Activated CD4-positive, alpha-beta memory T cell treated with anti-CD3 and anti-CD28 coated beads for 36 hours (primary cell): ENCODE data around the gene IMMP2L. TPM values are rescaled to one million over a fixed set of nuclear protein-coding genes. Genes with fewer than 3 reads are reported as not detected.
A peak's percentile ranks its signal among the peaks of the same experiment; 100 is the strongest.

Experiments used
- CTCF ChIA-PET: fragments of 350-600 bp; sonication (Branson Sonifier 250); formaldehyde crosslinking; loops from one replicate; lab custom pipeline; 2021; ENCODE audit warnings: antibody characterized with exemption, inconsistent platforms; lab: Charles Lee
- POLR2A ChIA-PET: fragments of 350-600 bp; sonication (Branson Sonifier 250); formaldehyde crosslinking; loops from one replicate; lab custom pipeline; 2021; ENCODE audit warnings: antibody characterized with exemption; lab: Charles Lee
- DNase-seq: peaks from one replicate; pipeline ENCODE4 v3.0.0-alpha.2; 2020
- H3K27ac Mint-ChIP-seq: one replicate; pipeline ENCODE4 v1.8.0; 2021; ENCODE audit warnings: mixed read lengths
- H3K27me3 Mint-ChIP-seq: one replicate; pipeline ENCODE4 v1.8.0; 2021; ENCODE audit warnings: mixed read lengths
- H3K36me3 Mint-ChIP-seq: one replicate; pipeline ENCODE4 v1.8.0; 2021; ENCODE audit warnings: mixed read lengths
- H3K4me1 Mint-ChIP-seq: one replicate; pipeline ENCODE4 v1.8.0; 2021; ENCODE audit warnings: low read depth, mixed read lengths
- H3K4me3 Mint-ChIP-seq: one replicate; pipeline ENCODE4 v1.8.0; 2021; ENCODE audit warnings: mild to moderate bottlenecking, mixed read lengths
- H3K9me3 Mint-ChIP-seq: one replicate; pipeline ENCODE4 v1.8.0; 2021; ENCODE audit warnings: mixed read lengths
- intact Hi-C: fragments of 100-400 bp; cut with micrococcal nuclease; formaldehyde crosslinking; loops from one replicate; pipeline ENCODE4 v1.15.1; 2023
- total RNA-seq, 2 experiments: library from RNA; stranded (reverse); gene quantifications; one replicate each; pipeline ENCODE4 v1.2.3, GENCODE V29; 2021

The IMMP2L gene
- total RNA-seq, 2 experiments from 2014 or later: 14.4 to 20.5 TPM

DNA sequence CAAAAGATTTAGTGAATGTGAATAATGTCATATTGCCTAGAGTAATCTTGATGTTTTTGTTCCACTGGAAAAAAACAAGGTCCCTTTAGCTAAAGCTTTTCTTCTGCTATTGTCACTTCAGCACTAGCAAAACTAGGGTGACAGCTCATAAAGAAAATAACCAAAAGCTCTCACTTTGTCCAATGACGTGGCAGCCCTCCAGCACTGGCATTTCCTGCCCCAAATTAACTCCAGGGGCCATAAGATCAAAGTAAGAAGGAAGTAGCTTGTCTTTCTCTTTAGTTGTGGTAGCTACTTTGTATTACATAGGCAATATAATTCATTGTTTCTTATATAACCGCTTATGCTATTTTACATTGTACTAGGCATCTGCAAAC is 424.1 kb downstream of the IMMP2L start:
- DNase-seq: peak; percentile 82
- Mint-ChIP-seq H3K4me1 (peaks cover 29% of the 10 kb centered on the region), H3K9me3 (no peaks in the 10 kb centered on the region), H3K27ac (peak overlapping the region; percentile 92), H3K27me3 (no peaks in the 10 kb centered on the region), H3K36me3 (no peaks in the 10 kb centered on the region), H3K4me3 (peak overlapping the region; percentile 43)
- ChIA-PET POLR2A (interaction anchor here (0.9 to 1.8 kb wide), 8 partner anchors 12 to 424 kb away, joined by 3 to 8 read pairs (median 3); partner anchors contain the start of gene IMMP2L), CTCF (interaction anchor here (0.9 to 1.2 kb wide), 3 partner anchors 11 to 45 kb away, joined by 3 to 5 read pairs (median 4); no protein-coding TSS in a partner anchor)
- intact Hi-C loops: loop anchor here (1.0 to 5.0 kb wide), 7 partner anchors 25 to 126 kb away; no protein-coding TSS in a partner anchor

DNA sequence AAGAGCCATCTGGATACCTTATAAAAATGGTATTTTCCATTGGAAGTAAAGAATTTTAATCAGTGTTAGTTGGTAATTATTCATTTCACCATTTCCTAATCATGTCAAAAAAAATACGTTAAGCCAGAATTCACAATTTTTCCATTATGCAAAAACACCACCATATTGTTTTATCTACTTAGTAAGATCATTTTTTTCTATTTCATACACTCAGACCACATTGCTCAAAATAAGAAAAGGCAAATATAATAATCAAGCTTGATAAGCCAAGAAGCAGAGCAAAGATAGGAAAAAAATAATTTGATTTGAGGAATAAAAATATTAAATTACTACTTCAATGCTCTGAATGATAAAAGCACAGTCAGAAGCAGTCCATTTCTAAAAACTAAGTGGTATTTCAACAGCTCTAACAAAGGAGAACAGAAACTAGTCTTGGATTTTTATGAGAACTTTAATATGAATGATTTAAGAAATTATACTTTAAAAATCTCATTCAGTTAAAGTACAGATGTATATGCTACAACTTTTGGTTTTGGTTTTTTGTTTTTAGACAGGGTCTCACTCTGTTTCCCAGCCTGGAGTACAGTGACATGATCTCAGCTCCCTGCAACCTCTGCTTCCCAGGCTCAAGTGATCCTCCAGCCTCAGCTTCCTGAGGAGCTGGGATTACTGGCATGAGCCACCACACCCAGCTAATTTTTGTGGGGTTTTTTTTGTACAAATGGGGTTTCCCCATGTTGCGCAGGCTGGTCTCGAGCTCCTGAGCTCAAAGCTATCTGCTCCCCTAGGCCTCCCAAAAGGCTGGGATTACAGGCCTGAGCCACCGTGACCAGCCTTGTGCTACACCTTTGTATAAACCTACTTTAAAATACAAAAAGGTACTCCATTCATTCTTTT is 424.7 kb downstream of the IMMP2L start:
- Mint-ChIP-seq H3K4me3 (peak overlapping the region; percentile 43), H3K27ac (peak overlapping the region; percentile 92), H3K9me3 (no peaks in the 10 kb centered on the region), H3K27me3 (no peaks in the 10 kb centered on the region), H3K36me3 (no peaks in the 10 kb centered on the region), H3K4me1 (peaks cover 29% of the 10 kb centered on the region)
- DNase-seq: peak; percentile 58
- ChIA-PET CTCF (interaction anchor here (0.9 to 1.2 kb wide), 3 partner anchors 10 to 45 kb away, joined by 3 to 5 read pairs (median 4); no protein-coding TSS in a partner anchor), POLR2A (interaction anchor here (0.9 to 1.8 kb wide), 8 partner anchors 12 to 425 kb away, joined by 3 to 8 read pairs (median 3); partner anchors contain the start of gene IMMP2L)
- intact Hi-C loops: loop anchor here (1.0 to 5.0 kb wide), 7 partner anchors 25 to 125 kb away; no protein-coding TSS in a partner anchor

DNA sequence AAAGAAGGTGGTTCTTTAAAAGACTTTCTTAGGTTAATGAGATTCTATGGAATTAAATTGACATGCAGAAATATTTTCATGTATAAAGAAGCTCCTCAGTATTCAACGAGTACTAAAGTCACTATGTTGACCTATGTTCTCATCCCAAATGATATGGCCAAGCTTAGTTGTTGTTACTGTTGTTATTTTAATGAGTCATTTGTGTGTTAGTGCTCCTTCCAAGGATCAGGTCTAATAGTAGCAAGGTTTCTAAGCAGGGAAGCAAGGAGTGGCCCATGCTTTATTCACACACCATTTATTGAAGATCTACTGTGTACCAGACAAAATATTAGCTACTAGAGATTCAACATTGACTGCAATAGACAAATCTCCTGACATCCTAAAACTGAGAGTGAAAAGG is 429.5 kb downstream of the IMMP2L start:
- intact Hi-C loops: no loop called here
- DNase-seq: no peak
- Mint-ChIP-seq H3K36me3 (no peaks in the 10 kb centered on the region), H3K27ac (no peak overlapping the region), H3K4me1 (peaks cover 5% of the 10 kb centered on the region), H3K4me3 (no peak overlapping the region), H3K9me3 (no peaks in the 10 kb centered on the region), H3K27me3 (no peaks in the 10 kb centered on the region)
- POLR2A ChIA-PET: no interaction called here
- CTCF ChIA-PET: no interaction called here

DNA sequence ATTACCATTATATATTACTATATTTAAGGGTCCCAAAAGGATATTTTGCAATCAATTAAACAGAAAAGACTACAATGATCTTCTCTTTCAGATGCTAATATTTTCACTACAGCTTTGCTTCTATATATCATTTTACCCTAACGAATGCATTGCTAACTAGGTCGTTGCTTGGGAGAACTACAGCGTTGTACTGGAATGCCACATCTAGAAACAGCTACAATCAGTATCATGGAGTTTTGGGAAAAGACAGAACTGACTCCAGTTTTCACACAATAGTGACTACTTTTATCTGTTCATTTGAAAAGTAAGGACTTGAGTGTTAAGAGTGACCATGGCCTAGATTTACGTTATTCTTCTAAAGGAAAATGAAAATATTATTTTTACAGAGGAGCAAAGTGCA is 432.9 kb downstream of the IMMP2L start:
- POLR2A ChIA-PET: no interaction called here
- H3K4me3 Mint-ChIP-seq: no peak overlapping the region
- CTCF ChIA-PET: no interaction called here
- no peak overlapping the region for H3K27ac Mint-ChIP-seq
- H3K9me3 Mint-ChIP-seq: no peaks in the 10 kb centered on the region
- DNase-seq: no peak
- H3K27me3 Mint-ChIP-seq: no peaks in the 10 kb centered on the region
- H3K36me3 Mint-ChIP-seq: peaks cover 3% of the 10 kb centered on the region
- H3K4me1 Mint-ChIP-seq: no peaks in the 10 kb centered on the region
- intact Hi-C loops: no loop called here

DNA sequence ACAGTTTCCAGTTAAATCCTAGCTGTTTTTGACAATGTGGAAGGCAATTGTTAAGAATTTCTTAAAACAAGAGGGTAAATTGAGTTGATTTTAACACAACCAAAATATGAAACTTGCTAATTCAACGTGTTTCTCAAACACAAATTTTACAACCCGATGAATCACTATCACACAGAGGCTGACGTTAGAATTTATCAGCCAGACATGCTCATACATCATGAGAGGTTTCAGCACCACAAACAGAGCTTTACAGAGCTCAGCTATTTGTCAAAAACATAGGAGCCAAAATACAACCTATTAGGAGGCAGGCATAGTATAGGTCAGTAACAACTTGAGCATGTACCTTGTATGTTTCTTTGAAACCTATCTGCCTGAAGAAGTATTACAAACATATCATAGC is 435.3 kb downstream of the IMMP2L start:
- H3K36me3 Mint-ChIP-seq: peaks cover 11% of the 10 kb centered on the region
- no peaks in the 10 kb centered on the region for H3K4me1 Mint-ChIP-seq
- no peak for DNase-seq
- H3K27ac Mint-ChIP-seq: no peak overlapping the region
- POLR2A ChIA-PET: no interaction called here
- no peaks in the 10 kb centered on the region for H3K9me3 Mint-ChIP-seq
- no peak overlapping the region for H3K4me3 Mint-ChIP-seq
- intact Hi-C loops: no loop called here
- H3K27me3 Mint-ChIP-seq: no peaks in the 10 kb centered on the region
- CTCF ChIA-PET: interaction anchor here (0.9 kb wide), 1 partner anchor 11 kb away, joined by 4 read pairs; no protein-coding TSS in a partner anchor

DNA sequence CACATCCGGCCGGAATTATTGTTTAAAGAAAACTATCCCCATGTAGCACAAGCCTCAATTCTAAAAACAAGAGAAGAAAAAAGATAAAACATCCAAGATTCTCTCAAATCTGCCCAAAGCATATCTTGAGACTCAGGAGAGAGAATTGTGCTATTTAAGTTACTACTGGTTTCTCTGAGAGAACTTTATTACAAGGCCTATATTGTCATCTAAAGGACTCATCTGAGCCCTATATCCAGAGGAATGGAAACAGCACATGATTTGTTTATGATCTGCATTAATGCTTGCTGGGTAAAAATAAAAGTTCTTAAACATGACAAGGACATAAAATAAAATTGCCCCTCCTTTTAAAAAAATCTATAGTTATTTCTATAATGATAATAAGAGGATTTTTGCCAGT is 446.3 kb downstream of the IMMP2L start:
- peaks cover 16% of the 10 kb centered on the region for H3K4me1 Mint-ChIP-seq
- no peaks in the 10 kb centered on the region for H3K9me3 Mint-ChIP-seq
- no peak for DNase-seq
- H3K4me3 Mint-ChIP-seq: no peak overlapping the region
- ChIA-PET POLR2A (no interaction called here), CTCF (no interaction called here)
- H3K36me3 Mint-ChIP-seq: peaks cover 4% of the 10 kb centered on the region
- intact Hi-C loops: no loop called here
- H3K27ac Mint-ChIP-seq: no peak overlapping the region
- H3K27me3 Mint-ChIP-seq: no peaks in the 10 kb centered on the region

DNA sequence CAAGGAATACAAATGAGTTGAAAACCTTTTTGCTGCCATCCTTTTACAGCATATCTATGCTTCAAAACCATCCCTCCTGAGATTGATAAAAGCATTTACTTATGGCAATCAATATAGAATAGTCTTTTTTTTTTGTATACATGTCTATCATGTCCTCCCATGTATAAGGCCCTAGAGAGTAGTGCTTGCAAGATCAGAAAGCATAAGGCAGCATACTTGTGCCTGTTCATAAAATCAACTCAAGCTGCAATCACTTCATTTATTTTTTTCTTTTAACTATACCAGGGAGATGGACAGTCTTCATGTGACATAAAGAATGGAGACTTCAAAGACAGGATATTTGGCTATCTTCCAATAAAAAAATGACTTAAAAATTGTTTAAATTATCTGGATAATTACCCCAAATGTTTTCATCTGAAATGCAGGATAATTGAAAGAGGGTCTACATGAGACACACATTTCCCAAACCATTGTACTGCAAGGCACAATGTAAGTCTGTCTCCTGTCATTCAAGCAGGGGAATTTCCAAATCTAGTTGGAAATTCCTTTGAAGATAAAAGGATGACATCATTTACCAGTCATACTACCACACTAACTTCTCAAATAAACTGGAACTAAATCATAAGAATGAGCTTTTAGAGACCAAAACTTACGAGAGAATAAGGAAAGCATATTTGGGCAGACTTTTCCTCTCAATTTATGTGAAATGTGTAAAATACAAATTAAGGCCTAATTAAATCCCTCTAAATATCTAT is 448.9 kb downstream of the IMMP2L start:
- ChIA-PET POLR2A (interaction anchor here (1.0 kb wide), 1 partner anchor 25 kb away, joined by 3 read pairs; no protein-coding TSS in a partner anchor), CTCF (interaction anchor here (1.0 kb wide), 1 partner anchor 14 kb away, joined by 4 read pairs; no protein-coding TSS in a partner anchor)
- Mint-ChIP-seq H3K27ac (peak overlapping the region; percentile 56), H3K36me3 (no peaks in the 10 kb centered on the region), H3K27me3 (no peaks in the 10 kb centered on the region), H3K9me3 (no peaks in the 10 kb centered on the region), H3K4me3 (no peak overlapping the region), H3K4me1 (peaks cover 16% of the 10 kb centered on the region)
- DNase-seq: no peak
- intact Hi-C loops: loop anchor here (2.0 kb wide), 1 partner anchor 25 kb away; no protein-coding TSS in a partner anchor

DNA sequence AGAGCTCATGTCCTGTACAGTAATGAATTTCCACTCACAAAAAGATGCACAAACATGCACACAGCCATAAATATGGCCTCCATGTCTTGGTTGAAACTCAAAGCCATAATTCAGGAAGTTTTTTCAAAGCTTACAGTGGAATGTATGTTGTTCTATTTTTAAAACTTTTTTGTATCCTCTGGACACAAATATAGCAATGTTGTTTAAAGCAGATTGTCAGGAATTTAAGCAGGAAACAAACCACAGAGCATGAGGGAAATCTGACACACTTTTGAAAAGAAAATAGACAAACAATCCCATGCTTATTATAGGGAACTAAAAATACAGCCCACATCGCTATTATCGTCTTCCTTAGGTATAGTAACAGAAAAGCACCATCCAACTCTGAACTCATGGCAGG is 449.9 kb downstream of the IMMP2L start:
- H3K36me3 Mint-ChIP-seq: no peaks in the 10 kb centered on the region
- no peak for DNase-seq
- intact Hi-C loops: loop anchor here (2.0 kb wide), 1 partner anchor 26 kb away; no protein-coding TSS in a partner anchor
- peaks cover 16% of the 10 kb centered on the region for H3K4me1 Mint-ChIP-seq
- H3K9me3 Mint-ChIP-seq: no peaks in the 10 kb centered on the region
- H3K27ac Mint-ChIP-seq: no peak overlapping the region
- POLR2A ChIA-PET: no interaction called here
- CTCF ChIA-PET: interaction anchor here (1.0 kb wide), 1 partner anchor 13 kb away, joined by 3 read pairs; no protein-coding TSS in a partner anchor
- no peak overlapping the region for H3K4me3 Mint-ChIP-seq
- H3K27me3 Mint-ChIP-seq: no peaks in the 10 kb centered on the region

DNA sequence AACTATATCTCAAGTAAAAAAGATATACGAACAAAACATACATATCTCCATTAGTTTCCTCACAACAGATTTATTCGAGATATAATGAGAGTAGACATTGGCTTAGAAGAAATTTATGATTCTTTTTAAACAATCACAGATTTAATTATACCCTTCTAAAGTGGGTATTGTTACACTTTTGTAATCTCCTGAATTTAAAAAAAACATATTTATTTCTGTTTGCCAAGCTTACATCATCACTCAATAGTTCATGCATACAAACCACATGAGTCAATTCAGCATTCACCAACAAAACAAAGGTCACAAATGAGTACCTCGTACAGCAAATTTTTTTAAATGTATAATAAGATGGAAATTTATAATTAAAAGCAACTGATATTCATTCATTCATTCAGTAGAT is 453.8 kb downstream of the IMMP2L start:
- Mint-ChIP-seq H3K4me3 (no peak overlapping the region), H3K36me3 (no peaks in the 10 kb centered on the region), H3K27me3 (no peaks in the 10 kb centered on the region), H3K4me1 (peaks cover 15% of the 10 kb centered on the region), H3K27ac (no peak overlapping the region), H3K9me3 (no peaks in the 10 kb centered on the region)
- intact Hi-C loops: no loop called here
- ChIA-PET CTCF (no interaction called here), POLR2A (interaction anchor here (1.0 kb wide), 1 partner anchor 16 kb away, joined by 3 read pairs; no protein-coding TSS in a partner anchor)
- DNase-seq: no peak

DNA sequence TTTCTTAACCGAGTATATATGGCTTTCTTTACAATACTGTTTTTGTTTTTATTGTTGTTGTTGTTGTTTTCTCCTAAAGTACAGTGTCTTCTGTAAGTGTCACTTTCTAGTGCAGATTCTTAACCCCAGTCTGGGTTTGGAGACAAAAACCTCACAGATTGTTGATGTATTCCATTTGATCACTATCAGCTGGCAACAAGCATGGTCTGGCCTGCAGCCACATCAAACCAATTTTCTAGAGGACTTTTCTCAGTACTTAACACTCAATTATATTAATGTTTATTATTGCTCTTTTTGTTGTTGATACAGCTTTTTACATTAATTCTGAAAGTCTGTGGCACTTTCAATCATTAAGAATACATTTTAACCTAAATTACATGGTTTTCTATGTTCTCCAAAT is 454.3 kb downstream of the IMMP2L start:
- intact Hi-C loops: no loop called here
- Mint-ChIP-seq H3K9me3 (no peaks in the 10 kb centered on the region), H3K4me3 (no peak overlapping the region), H3K27ac (no peak overlapping the region), H3K36me3 (no peaks in the 10 kb centered on the region), H3K27me3 (no peaks in the 10 kb centered on the region), H3K4me1 (peaks cover 12% of the 10 kb centered on the region)
- ChIA-PET CTCF (no interaction called here), POLR2A (interaction anchor here (1.0 kb wide), 1 partner anchor 15 kb away, joined by 3 read pairs; no protein-coding TSS in a partner anchor)
- no peak for DNase-seq

DNA sequence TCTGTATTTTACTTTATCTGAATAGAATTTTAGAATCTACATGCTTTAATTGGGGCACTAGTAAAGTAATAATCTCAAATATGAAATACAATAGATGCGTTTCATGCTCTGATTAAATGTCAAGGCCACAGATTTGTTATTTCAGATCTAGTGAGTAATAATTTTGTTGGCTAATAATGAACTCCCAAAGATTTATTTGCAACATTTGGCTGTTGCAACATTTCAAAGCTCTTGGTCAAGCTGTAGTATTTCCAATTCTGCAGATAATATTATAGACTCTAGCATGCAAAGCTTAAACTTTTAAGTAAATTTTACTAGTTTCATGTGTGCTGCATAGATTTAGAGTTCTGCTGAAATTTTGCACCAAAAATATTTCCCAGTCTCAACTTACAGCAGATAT is 454.7 kb downstream of the IMMP2L start:
- CTCF ChIA-PET: no interaction called here
- Mint-ChIP-seq H3K27ac (no peak overlapping the region), H3K4me3 (no peak overlapping the region), H3K36me3 (no peaks in the 10 kb centered on the region), H3K27me3 (no peaks in the 10 kb centered on the region), H3K9me3 (no peaks in the 10 kb centered on the region), H3K4me1 (peaks cover 12% of the 10 kb centered on the region)
- POLR2A ChIA-PET: interaction anchor here (1.0 kb wide), 1 partner anchor 15 kb away, joined by 3 read pairs; no protein-coding TSS in a partner anchor
- no peak for DNase-seq
- intact Hi-C loops: no loop called here
